Heart left ventricle (tissue), 16 donors: ENCODE results near the gene NOS1AP. TPM values are rescaled to one million over a fixed set of nuclear protein-coding genes. Genes with fewer than 3 reads are reported as not detected.

Source experiments
- ATAC-seq, 4 donors: fragments of 200-7000 bp; cut with Tn5 transposase; one replicate each; pipeline ENCODE4 v1.9.1; 2020 to 2022; ENCODE audit warnings: moderate library complexity in 4 of 4, mild to moderate bottlenecking in 3 of 4, moderate number of reproducible peaks in 1 of 4
- DNase-seq, 5 donors: peaks; one replicate each; pipeline ENCODE4 v3.0.0-alpha.2; 2020
- H3K27ac ChIP-seq, 12 donors: fragments of 200-600 bp; sonication (generic) in 4 of 12; one replicate each; pipeline versions ENCODE4 v1.5.0 to v1.8.0; 2016 to 2022; ENCODE audit warnings: mild to moderate bottlenecking in 2 of 12
- H3K27me3 ChIP-seq, 9 donors: fragments of 200-600 bp; sonication (generic) in 2 of 9; one replicate each; pipeline versions ENCODE4 v1.5.1 to v1.8.0; 2016 to 2022; ENCODE audit warnings: mild to moderate bottlenecking in 3 of 9
- H3K36me3 ChIP-seq, 9 donors: fragments of 200-600 bp; sonication (generic) in 2 of 9; one replicate each; pipeline versions ENCODE4 v1.5.0 to v1.8.0; 2018 to 2022; ENCODE audit warnings: mild to moderate bottlenecking in 2 of 9
- H3K4me1 ChIP-seq, 12 donors: fragments of 200-600 bp; sonication (generic) in 4 of 12; one replicate each; pipeline versions ENCODE4 v1.5.0 to v1.8.0; 2016 to 2022; ENCODE audit warnings: mild to moderate bottlenecking in 3 of 12
- H3K4me3 ChIP-seq, 12 donors: fragments of 200-600 bp; sonication (generic) in 4 of 12; one replicate each; pipeline versions ENCODE4 v1.5.0 to v1.8.0; 2017 to 2022; ENCODE audit warnings: mild to moderate bottlenecking in 9 of 12, moderate library complexity in 4 of 12
- H3K9me3 ChIP-seq, 12 donors: fragments of 200-600 bp; sonication (generic) in 4 of 12; one replicate each; pipeline versions ENCODE4 v1.5.0 to v1.8.0; 2016 to 2022; ENCODE audit warnings: mild to moderate bottlenecking in 1 of 12
- POLR2A ChIP-seq, 2 donors: fragments of 450-650 bp; IDR thresholded peaks; one replicate each; pipeline ENCODE4 v1.6.1; 2017; ENCODE audit warnings: antibody characterized with exemption in 2 of 2, mild to moderate bottlenecking in 2 of 2, moderate library complexity in 2 of 2
- WGBS, 4 donors: extraction: QIAGEN DNeasy Blood & Tissue Kit in 2 of 4; methylation state at CpG; one replicate each; pipeline versions ENCODE4 v1.1.5 to v1.1.7; 2013 to 2018; 5-methylcytosine and 5-hydroxymethylcytosine counted together
- intact Hi-C, 10 donors: fragments of 100-400 bp; cut with DNase I; formaldehyde crosslinking; loops; one replicate each; pipeline versions ENCODE4 v1.11.1 to v1.14.2; 2022
- polyA plus RNA-seq, 2 donors: library from polyadenylated mRNA; stranded (reverse); fragments of 200-250 nt; gene quantifications; one replicate each; pipeline ENCODE4 v1.2.3, GENCODE V29; 2013
- total RNA-seq, 9 donors: library from RNA; depleted of rRNA in 2 of 9; stranded (reverse); fragments of >200 nt in 2 of 9; fragmentation: NEBNext Ultra II Directional in 3 of 9; extraction: Animal tissue kit (Norgen Biotek cat#: 25700) in 3 of 9; gene quantifications; one replicate each; pipeline versions ENCODE4 v1.1.0 to v1.2.4, GENCODE V29; 2016 to 2023
- TF ChIP-seq, protein P1 (sequence below), 12 donors: fragments of 200-600 bp; sonication (generic) in 4 of 12; IDR thresholded peaks; one replicate each; pipeline versions ENCODE4 v1.5.0 to v1.8.0; 2018 to 2022; ENCODE audit warnings: antibody characterized with exemption in 12 of 12, mild to moderate bottlenecking in 5 of 12
- donor health status: ischemic (EF 13 %, LVEDD 7.1; RV severe dilation, severe dysfunction).
- donor health status: healthy with polysubstance abuse.
- donor health status: DM: no; HTN: yes; CAD: no.
- donor health status: DM: no; HTN: no; CAD: no.
- donor health status: ischemic (EF 25% LVEDD 6.9; RV normal size, moderate dysfunction).
- donor health status: ischemic (EF 25% LVEDD 5.7; RV mildly dilated, moderate dysfunction).
- donor health status: healthy.
- donor health status: DM: yes; HTN: yes; CAD: no.
- donor health status: ischemic (EF 35%, LVEDD 5.7; RV mildly dilated, moderate dysfunction).
- donor health status: nonischemic (EF 11% LVEDD 7.7; RV severe dilation, severe dysfunction).
- donor health status: DM: yes; HTN: yes; CAD: no.
- donor health status: PGD.
- donor health status: ischemic (EF 29% LVEDD 5.4; RV normal size, mild dysfunction).
- donor health status: nonischemic (EF 23%, LVEDD 6.1; RV moderate dilation, normal function).

NOS1AP gene
- total and polyA plus RNA-seq, 11 donors, result 1.1 to 6.4 (median 4.3) TPM

DNA sequence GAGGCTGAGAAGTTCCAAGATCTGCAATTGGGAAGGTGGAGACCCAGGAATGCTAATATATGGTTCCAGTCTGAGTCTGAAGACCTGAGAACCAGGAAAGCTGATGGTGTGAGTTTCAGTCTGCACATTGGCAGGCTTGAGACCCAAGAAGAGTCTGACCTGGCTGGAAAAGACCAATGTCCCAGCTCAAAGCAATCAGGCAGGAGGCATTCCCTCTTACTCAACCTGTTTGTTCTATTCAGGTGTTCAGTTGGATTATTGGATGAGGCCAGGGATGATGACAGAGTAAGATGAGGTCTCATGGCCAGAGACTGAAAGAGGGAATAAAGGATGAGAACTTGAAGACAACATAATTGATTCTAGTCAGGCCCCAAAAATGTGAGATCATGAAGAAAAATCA, 257.1 kb downstream of the NOS1AP start:
- no peak for DNase-seq
- Histone ChIP-seq H3K4me3 (no peak overlapping the region), H3K27me3 (no peaks in the 10 kb centered on the region), H3K4me1 (peaks cover 0 to 20% (median 0%) of the 10 kb centered on the region in 12 donors), H3K27ac (no peak overlapping the region), H3K9me3 (no peaks in the 10 kb centered on the region), H3K36me3 (no peaks in the 10 kb centered on the region)
- intact Hi-C loops, result no loop called here
- ATAC-seq, result no peak
- TF ChIP-seq POLR2A (IDR thresholded peaks at IDR 0.05), result no peak
- TF ChIP-seq, protein P1, sequence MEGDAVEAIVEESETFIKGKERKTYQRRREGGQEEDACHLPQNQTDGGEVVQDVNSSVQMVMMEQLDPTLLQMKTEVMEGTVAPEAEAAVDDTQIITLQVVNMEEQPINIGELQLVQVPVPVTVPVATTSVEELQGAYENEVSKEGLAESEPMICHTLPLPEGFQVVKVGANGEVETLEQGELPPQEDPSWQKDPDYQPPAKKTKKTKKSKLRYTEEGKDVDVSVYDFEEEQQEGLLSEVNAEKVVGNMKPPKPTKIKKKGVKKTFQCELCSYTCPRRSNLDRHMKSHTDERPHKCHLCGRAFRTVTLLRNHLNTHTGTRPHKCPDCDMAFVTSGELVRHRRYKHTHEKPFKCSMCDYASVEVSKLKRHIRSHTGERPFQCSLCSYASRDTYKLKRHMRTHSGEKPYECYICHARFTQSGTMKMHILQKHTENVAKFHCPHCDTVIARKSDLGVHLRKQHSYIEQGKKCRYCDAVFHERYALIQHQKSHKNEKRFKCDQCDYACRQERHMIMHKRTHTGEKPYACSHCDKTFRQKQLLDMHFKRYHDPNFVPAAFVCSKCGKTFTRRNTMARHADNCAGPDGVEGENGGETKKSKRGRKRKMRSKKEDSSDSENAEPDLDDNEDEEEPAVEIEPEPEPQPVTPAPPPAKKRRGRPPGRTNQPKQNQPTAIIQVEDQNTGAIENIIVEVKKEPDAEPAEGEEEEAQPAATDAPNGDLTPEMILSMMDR (IDR thresholded peaks at IDR 0.05), result no peak

DNA sequence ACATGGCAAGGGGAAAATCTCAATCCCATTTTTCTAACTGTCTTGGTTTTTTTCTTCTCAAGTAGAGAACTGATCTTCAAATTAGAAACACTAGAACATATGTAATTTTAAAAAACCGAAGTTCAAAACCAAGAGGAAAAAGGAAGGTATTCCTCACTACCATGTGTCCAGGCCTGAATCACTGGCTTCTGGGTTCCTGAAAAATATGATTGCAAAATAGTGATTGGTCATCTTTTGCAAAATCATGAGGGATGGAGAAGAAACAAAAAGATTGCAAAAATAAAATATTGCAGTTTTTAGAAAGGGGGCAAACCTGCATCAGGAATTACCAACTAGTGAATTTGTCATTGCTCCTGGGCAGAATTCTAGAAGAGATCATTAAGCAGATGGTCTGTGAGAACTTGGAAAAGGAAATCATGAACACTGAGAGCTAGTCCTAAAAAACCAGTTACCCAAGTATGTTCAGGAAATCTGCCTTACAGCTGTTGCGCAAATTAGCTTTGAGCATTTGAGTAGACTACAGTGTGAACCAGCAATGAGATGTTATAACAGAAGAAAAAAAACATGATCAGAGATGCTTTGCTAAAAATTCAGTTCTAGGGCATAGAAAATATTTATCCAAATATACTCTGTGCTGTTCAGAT, 257.8 kb downstream of the NOS1AP start:
- TF ChIP-seq POLR2A (IDR thresholded peaks at IDR 0.05), result no peak
- TF ChIP-seq, protein P1 (IDR thresholded peaks at IDR 0.05), result no peak
- H3K36me3 ChIP-seq, result no peaks in the 10 kb centered on the region
- WGBS, 4 donors, result 68 to 92% (median 78%) methylated on average over 2 of the region's 2 CpGs
- H3K27me3 ChIP-seq, result no peaks in the 10 kb centered on the region
- intact Hi-C loops, result no loop called here
- no peak for ATAC-seq
- H3K4me1 ChIP-seq, result peaks cover 0 to 20% (median 0%) of the 10 kb centered on the region in 12 donors
- DNase-seq, result no peak
- peak overlapping the region in 1 of 12 donors; percentile 58 for H3K27ac ChIP-seq
- no peaks in the 10 kb centered on the region for H3K9me3 ChIP-seq
- H3K4me3 ChIP-seq, result no peak overlapping the region

DNA sequence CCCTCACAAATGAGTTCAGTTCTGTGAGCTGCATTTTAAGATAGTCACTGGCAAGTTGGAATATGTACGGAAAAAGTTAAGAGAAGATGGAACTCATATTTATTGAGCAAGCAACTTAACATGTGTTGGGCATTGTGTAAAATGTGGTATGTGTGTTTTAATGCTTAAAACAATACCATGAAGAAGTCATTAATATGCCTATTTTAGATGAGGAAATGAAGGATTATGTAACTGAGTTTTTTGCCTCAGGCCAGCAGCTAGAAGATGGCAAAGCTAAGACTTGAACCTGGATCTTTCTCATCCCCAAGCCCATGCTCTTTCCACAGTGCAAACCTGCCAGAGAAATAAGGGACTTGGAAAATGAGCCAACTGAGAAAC, 258.3 kb downstream of the NOS1AP start:
- DNase-seq (no peak), ATAC-seq (no peak)
- no peak for TF ChIP-seq POLR2A (IDR thresholded peaks at IDR 0.05)
- TF ChIP-seq, protein P1 (IDR thresholded peaks at IDR 0.05), result no peak
- WGBS, 4 donors, result 83 to 92% (median 88%) methylated on average over 1 of the region's 1 CpG
- peak overlapping the region in 1 of 12 donors; percentile 58 for H3K27ac ChIP-seq
- peaks cover 0 to 20% (median 0%) of the 10 kb centered on the region in 12 donors for H3K4me1 ChIP-seq
- H3K27me3 ChIP-seq, result no peaks in the 10 kb centered on the region
- H3K4me3 ChIP-seq, result no peak overlapping the region
- no peaks in the 10 kb centered on the region for H3K9me3 ChIP-seq
- intact Hi-C loops, result no loop called here
- H3K36me3 ChIP-seq, result no peaks in the 10 kb centered on the region

DNA sequence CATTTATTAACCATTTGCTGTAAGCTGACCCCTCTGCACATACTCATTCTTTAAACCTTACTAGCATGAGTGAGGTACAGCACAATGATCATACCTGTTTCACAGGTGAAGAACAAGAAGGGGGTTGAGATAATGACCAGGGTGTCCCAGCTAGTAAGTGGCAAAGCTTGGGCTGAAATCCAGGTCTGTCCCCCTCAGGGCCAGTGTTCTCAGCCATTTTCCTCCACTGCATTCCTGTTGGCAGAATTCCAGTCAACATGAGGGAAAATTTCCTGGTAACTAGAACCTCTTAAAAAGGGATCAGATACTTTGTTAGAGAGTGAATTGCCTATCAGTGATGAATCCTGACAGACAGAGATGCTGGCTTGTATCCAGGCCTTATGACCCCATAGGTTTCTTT, 259.0 kb downstream of the NOS1AP start:
- ATAC-seq (no peak), DNase-seq (no peak)
- Histone ChIP-seq H3K27ac (no peak overlapping the region), H3K4me3 (no peak overlapping the region), H3K9me3 (no peaks in the 10 kb centered on the region), H3K4me1 (peaks cover 0 to 20% (median 0%) of the 10 kb centered on the region in 12 donors), H3K36me3 (no peaks in the 10 kb centered on the region), H3K27me3 (no peaks in the 10 kb centered on the region)
- intact Hi-C loops, result no loop called here
- TF ChIP-seq, protein P1 (IDR thresholded peaks at IDR 0.05), result no peak
- no peak for TF ChIP-seq POLR2A (IDR thresholded peaks at IDR 0.05)
